Measurements from ENCODE around the gene CCDC82.

Gene CCDC82

GRCh38 chr11:96331699-96332116 lies 58.0 kb downstream of the CCDC82 start:
- TF ChIP-seq CTCF (conservative IDR thresholded peaks at IDR 0.05; ENCODE audit: control insufficient read depth, insufficient read depth, low read depth, low read length): no peak
- no peak overlapping the region for H3K4me3 ChIP-seq (ENCODE audit: control insufficient read depth, low read depth, low read length)
- DNase-seq (ENCODE audit: low read depth): no peak

- no peak for TF ChIP-seq CTCF (conservative IDR thresholded peaks at IDR 0.05; ENCODE audit: control insufficient read depth, insufficient read depth, low read depth, low read length)
- H3K4me3 ChIP-seq (ENCODE audit: control insufficient read depth, low read depth, low read length): no peak overlapping the region
- DNase-seq (ENCODE audit: low read depth): no peak
These were observed 59.2 kb downstream of the CCDC82 start for GRCh38 chr11:96330511-96330859.

- H3K4me3 ChIP-seq (ENCODE audit: control insufficient read depth, low read depth, low read length): no peak overlapping the region
- no peak for TF ChIP-seq CTCF (conservative IDR thresholded peaks at IDR 0.05; ENCODE audit: control insufficient read depth, insufficient read depth, low read depth, low read length)
- DNase-seq (ENCODE audit: low read depth): no peak
These were observed 59.7 kb downstream of the CCDC82 start for GRCh38 chr11:96329855-96330510.

DNA sequence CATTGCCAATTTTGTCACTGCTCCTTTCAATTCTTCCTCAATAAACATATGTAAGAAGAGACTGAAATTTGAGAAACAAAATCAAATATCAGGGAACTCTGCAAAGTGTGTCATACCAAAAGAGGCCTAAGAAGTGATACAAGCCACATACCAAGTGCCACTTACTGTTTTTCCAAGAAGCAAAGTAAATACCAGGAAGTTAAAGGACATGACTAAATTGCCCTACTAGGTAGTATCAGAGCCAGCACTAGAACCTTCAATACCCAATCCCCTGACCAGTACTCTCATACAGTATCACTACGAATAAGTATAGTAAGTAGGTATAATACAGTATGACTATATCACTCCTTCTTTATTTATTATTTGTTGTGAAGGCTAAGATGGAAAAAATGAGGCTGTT lies 60.3 kb downstream of the CCDC82 start:
- H3K4me3 ChIP-seq (ENCODE audit: control insufficient read depth, low read depth, low read length): no peak overlapping the region
- no peak for DNase-seq (ENCODE audit: low read depth)
- TF ChIP-seq CTCF (conservative IDR thresholded peaks at IDR 0.05; ENCODE audit: control insufficient read depth, insufficient read depth, low read depth, low read length): no peak

GRCh38 chr11:96328395-96329010 lies 61.2 kb downstream of the CCDC82 start:
- H3K4me3 ChIP-seq (ENCODE audit: control insufficient read depth, low read depth, low read length): no peak overlapping the region
- no peak for TF ChIP-seq CTCF (conservative IDR thresholded peaks at IDR 0.05; ENCODE audit: control insufficient read depth, insufficient read depth, low read depth, low read length)
- DNase-seq (ENCODE audit: low read depth): no peak

GRCh38 chr11:96326959-96327358 lies 62.8 kb downstream of the CCDC82 start:
- TF ChIP-seq CTCF (conservative IDR thresholded peaks at IDR 0.05; ENCODE audit: control insufficient read depth, insufficient read depth, low read depth, low read length): no peak
- DNase-seq (ENCODE audit: low read depth): no peak
- H3K4me3 ChIP-seq (ENCODE audit: control insufficient read depth, low read depth, low read length): no peak overlapping the region
